GOT3 (cell line): Measurements from ENCODE around the gene ADAT1.

Source experiments
- DNase-seq: peaks from one replicate; lab custom pipeline; 2025; ENCODE audit warnings: mixed read lengths; lab: John Stamatoyannopoulos, UW

The ADAT1 gene

DNA sequence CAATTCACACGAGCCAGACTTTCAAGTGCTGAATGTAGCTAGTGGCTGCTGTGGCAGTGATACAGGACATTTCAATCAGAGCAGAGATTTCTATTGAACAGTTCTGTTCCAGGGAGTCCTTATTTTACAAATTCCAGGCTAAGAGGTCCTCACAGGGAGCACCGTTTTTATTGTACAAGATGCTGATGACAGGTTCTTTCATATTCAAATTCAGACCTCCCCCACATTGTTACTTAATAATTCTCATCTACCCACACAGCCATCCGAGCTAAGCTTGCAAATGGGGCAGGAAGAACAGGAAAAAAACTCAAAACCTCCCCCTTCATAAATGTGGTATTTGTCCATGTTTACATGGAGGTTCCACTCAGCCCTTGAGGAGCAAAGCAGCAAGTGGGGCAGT is 47.1 kb downstream of the ADAT1 start:
- no peak for DNase-seq

DNA sequence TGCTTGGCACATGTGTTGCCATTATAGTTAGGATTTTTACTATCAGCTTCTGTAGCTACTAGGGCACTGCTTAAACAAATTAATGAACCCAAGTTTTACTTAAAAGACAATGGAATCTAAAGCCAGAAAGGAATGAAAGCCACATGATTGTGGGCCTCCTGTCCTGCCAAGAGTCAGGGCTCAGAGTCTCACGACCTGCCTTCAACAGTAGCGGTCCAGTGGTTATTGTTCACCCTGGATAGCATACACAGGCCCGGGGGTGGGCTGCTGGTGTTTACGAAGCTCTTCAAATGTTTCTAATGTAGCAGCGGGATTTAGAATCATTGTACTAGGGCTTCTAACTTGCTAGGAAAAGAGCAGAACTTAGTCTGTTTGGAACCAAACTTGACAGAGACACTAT is 49.1 kb downstream of the ADAT1 start:
- no peak for DNase-seq

- no peak for DNase-seq
Measured at GRCh38 chr16:75572864-75573542, 50.1 kb downstream of the ADAT1 start.

GRCh38 chr16:75570396-75571065 is 52.5 kb downstream of the ADAT1 start:
- DNase-seq: no peak

DNA sequence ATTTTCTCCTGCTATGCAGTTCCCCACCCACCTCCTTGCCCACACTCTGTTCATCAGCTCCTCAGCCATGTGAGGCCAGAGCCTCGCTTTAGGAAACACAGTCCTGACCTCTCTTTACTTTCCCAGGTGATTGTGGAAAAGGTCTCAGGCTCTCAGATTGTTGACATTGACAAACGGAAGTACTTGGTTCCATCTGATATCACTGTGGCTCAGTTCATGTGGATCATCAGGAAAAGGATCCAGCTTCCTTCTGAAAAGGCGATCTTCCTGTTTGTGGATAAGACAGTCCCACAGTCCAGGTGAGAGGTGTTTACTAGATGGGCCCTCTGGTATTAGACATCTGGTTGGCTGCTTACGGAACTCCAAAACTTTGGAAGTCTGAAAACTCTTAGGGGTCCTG is 55.2 kb downstream of the ADAT1 start:
- no peak for DNase-seq

- DNase-seq: no peak
Measured at GRCh38 chr16:75566758-75567255, 56.3 kb downstream of the ADAT1 start.

GRCh38 chr16:75566040-75566757 is 56.9 kb downstream of the ADAT1 start, which contains the start of gene GABARAPL2:
Gene GABARAPL2 (plus strand): TSS chr16:75566379. CDS start chr16:75566487, 108 bp downstream.
- peak; percentile 46 for DNase-seq

GRCh38 chr16:75565640-75566039 is 57.4 kb downstream of the ADAT1 start:
- DNase-seq: no peak

- no peak for DNase-seq
Measured at GRCh38 chr16:75559564-75560372, 63.3 kb downstream of the ADAT1 start.

DNA sequence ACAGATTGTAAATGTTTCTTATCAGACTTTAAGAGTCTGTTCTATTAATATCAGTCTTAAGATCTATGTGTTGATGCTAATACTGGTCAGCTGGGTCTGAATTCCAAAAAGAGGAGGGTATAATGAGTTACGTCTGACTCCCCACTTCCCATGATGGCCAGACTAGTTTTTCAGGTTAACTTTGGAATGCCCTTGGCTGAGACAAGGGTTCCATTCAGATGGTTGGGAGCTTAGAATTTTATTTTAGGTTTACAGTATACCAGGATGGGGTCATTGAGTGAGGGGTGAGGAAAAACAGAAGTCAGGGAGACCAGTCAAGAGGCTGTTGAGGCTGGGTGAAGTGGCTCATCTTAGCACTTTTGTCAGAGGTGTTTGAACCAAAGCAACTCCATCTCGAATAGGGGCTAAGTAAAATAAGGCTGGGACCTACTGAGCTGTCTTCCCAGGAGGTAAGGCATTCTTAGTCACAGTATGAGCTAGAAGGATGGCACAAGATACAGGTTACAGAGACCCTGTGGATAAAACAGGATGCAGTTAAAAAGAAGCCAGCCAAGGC is 64.2 kb downstream of the ADAT1 start:
- no peak for DNase-seq

- no peak for DNase-seq
Measured at GRCh38 chr16:75556431-75556950, 66.6 kb downstream of the ADAT1 start.

DNA sequence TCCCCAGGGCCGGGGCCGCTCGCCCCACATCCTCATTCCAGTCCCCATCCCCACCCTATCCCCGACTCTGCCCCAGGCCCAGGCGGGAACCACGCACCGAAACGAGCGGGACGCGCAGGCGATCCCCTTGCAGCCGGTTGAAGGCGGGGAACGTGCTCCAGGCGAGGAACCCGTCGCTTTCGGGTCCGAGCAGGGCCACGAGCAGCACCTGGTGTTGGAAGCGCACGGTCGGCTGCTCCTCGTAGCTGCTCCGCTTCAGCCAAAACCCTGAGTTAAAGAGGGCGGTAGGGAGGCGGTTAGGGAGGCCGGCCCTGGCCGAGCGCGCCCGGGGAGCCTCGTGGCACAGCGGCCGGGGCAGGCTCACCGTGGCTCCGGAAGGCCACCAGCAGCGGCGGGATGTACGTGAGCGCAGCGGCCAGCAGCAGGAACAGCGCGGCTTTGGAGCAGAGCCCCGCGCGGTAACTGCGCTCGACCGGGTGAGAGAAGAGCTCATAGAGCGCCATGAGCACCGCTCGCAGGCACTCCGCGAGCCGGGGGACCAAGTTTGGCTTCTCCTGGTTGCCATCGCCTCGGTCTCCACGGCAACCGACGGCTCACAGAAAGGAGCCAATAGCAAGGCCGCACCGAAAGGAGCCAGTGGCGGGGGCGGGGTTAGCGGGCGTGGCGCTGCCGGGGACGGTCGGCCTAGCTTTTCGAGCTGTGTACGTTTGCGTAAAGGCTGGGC is 67.2 kb downstream of the ADAT1 start, which contains the start of gene TMEM231:
TSS of gene TMEM231 (minus strand) at position 546 of the 724 bp plus-strand sequence. CDS start at position 503, 43 bp downstream.
- peak; percentile 78 for DNase-seq

DNA sequence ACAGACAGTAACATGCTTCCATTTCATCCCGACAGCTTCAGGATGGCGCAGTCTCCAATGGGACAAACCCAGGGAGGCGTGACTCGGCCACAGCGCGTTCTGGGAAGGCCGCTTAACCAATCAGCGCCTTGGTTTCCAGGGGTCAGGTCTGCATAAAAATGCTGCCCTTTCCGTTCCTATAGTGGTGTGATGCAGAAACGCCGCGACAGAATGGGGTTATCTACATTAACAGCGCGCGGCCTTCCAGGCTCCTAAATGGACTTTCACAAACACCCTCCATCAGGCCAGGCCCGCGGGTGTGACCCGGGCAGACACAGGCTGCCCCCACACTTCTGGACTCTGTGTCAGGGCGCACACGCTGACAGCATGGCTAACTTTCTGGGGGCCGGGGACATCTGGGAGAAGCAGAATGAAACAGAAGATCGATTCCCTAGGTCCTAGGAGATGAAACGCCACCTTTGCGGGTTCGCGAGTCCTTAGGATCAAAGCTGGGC is 67.8 kb downstream of the ADAT1 start:
- DNase-seq: peak; percentile 35

- DNase-seq: no peak
Measured at GRCh38 chr16:75552951-75553350, 70.1 kb downstream of the ADAT1 start.

DNA sequence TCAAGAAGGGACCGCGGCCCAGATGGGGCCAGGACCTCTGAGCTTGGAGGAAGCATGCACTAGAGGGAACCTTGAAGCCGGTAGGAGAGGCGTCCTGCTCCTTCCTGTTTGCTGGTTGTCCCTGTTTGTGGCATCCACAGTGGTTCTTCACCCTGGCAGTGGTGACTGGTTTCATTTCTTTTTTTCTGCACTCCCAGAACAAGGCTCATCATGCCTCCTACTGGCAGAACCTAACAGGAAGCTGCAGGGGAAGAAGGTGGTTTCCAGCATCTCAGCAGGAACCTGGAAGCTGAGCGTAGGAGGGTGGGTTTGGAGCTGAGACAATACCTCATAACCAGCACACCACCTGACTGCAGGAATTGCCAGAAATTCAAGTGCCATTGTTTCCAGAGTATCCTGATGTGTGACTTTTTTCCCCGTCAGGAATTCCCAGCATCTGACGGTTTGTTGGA is 72.8 kb downstream of the ADAT1 start:
- no peak for DNase-seq
